LHCN-M2 (cell line): ENCODE results near the gene ZNF366. TPM values are rescaled to one million over a fixed set of nuclear protein-coding genes. Genes with fewer than 3 reads are reported as not detected.

ENCODE experiments used
- DNase-seq: peaks from one replicate; pipeline ENCODE4 v3.0.0-alpha.2; 2012; ENCODE audit warnings: low read depth
- polyA plus RNA-seq: library from polyadenylated mRNA; unstranded; fragments of >200 nt; gene quantifications from one replicate; pipeline ENCODE4 v1.2.1, GENCODE V29; 2012; ENCODE audit warnings: missing spikeins
- total RNA-seq: library from RNA; depleted of rRNA; stranded (reverse); fragments of >200 nt; gene quantifications from 2 replicates; pipeline ENCODE4 v1.2.3, GENCODE V29; 2014; rRNA removed

Gene ZNF366
- 0.23 TPM in 1 of 2 replicates, not detected in the other for total RNA-seq
- polyA plus RNA-seq, result 0.18 TPM

- no peak for DNase-seq
These were observed at the start of gene ZNF366 for GRCh38 chr5:72507231-72507906. TSS of gene ZNF366 (minus strand) at chr5:72507410. CDS start at chr5:72461496, 45,914 bp downstream.

GRCh38 chr5:72556351-72557166 lies 49.3 kb upstream of the ZNF366 start:
- DNase-seq, result peak; percentile 92

GRCh38 chr5:72555871-72556270 lies 48.7 kb upstream of the ZNF366 start:
- DNase-seq, result no peak

GRCh38 chr5:72554897-72555296 lies 47.7 kb upstream of the ZNF366 start:
- no peak for DNase-seq

GRCh38 chr5:72552041-72552557 lies 44.9 kb upstream of the ZNF366 start:
- DNase-seq, result peak; percentile 81

- DNase-seq, result no peak
These were observed 43.4 kb upstream of the ZNF366 start for GRCh38 chr5:72550595-72550994.

- DNase-seq, result no peak
These were observed 36.6 kb upstream of the ZNF366 start for GRCh38 chr5:72543811-72544210.

GRCh38 chr5:72543365-72543764 lies 36.2 kb upstream of the ZNF366 start:
- DNase-seq, result peak; percentile 92

- DNase-seq, result no peak
These were observed 35.5 kb upstream of the ZNF366 start for GRCh38 chr5:72542695-72543094.

- DNase-seq, result no peak
These were observed 34.5 kb upstream of the ZNF366 start for GRCh38 chr5:72541501-72542225.

GRCh38 chr5:72540759-72541438 lies 33.7 kb upstream of the ZNF366 start:
- DNase-seq, result no peak

- no peak for DNase-seq
These were observed 32.5 kb upstream of the ZNF366 start for GRCh38 chr5:72539726-72540125.

- DNase-seq, result no peak
These were observed 31.8 kb upstream of the ZNF366 start for GRCh38 chr5:72539038-72539437.

- no peak for DNase-seq
These were observed 30.0 kb upstream of the ZNF366 start for GRCh38 chr5:72537166-72537565.

- no peak for DNase-seq
These were observed 24.4 kb upstream of the ZNF366 start for GRCh38 chr5:72531496-72532190.

- DNase-seq, result no peak
These were observed 23.0 kb upstream of the ZNF366 start for GRCh38 chr5:72530196-72530595.

GRCh38 chr5:72529383-72529782 lies 22.2 kb upstream of the ZNF366 start:
- no peak for DNase-seq

- peak; percentile 68 for DNase-seq
These were observed 18.6 kb upstream of the ZNF366 start for GRCh38 chr5:72525816-72526215.

- peak; percentile 85 for DNase-seq
These were observed 16.9 kb upstream of the ZNF366 start for GRCh38 chr5:72523960-72524582.

GRCh38 chr5:72522607-72523006 lies 15.4 kb upstream of the ZNF366 start:
- no peak for DNase-seq
